Liver (tissue), 9 donors: Measurements from ENCODE around the gene NSL1. TPM values are rescaled to one million over a fixed set of nuclear protein-coding genes. Genes with fewer than 3 reads are reported as not detected.

ENCODE experiments used
- DNase-seq: peaks from one replicate; pipeline ENCODE4 v3.0.0-alpha.2; 2017; ENCODE audit warnings: low spot score
- H3K27ac ChIP-seq, 2 donors: one replicate each; pipeline ENCODE4 v1.7.0; 2013; ENCODE audit warnings: inconsistent platforms in 2 of 2, low read length in 2 of 2, control low read depth in 1 of 2, low read depth in 1 of 2, mild to moderate bottlenecking in 1 of 2
- H3K27me3 ChIP-seq, 4 donors: one replicate each; pipeline versions ENCODE4 v1.6.1 to v1.7.0; 2013; ENCODE audit warnings: low read length in 3 of 4, inconsistent platforms in 1 of 4, mild to moderate bottlenecking in 1 of 4, moderate library complexity in 1 of 4; ENCODE audit not compliant: control insufficient read depth in 4 of 4, insufficient read depth in 4 of 4
- H3K36me3 ChIP-seq, 4 donors: one replicate each; pipeline versions ENCODE4 v1.6.1 to v1.7.0; 2013; ENCODE audit warnings: low read length in 3 of 4, mild to moderate bottlenecking in 3 of 4, low read depth in 1 of 4, moderate library complexity in 1 of 4; ENCODE audit not compliant: control insufficient read depth in 4 of 4, insufficient read depth in 3 of 4
- H3K4me1 ChIP-seq, 4 donors: one replicate each; pipeline versions ENCODE4 v1.6.1 to v1.7.0; 2013; ENCODE audit warnings: low read length in 3 of 4, mild to moderate bottlenecking in 3 of 4, moderate library complexity in 1 of 4; ENCODE audit not compliant: control insufficient read depth in 4 of 4, insufficient read depth in 4 of 4
- H3K4me3 ChIP-seq, 3 donors: one replicate each; pipeline versions ENCODE4 v1.6.1 to v1.7.0; 2013; ENCODE audit warnings: low read length in 3 of 3, control low read depth in 1 of 3, low read depth in 1 of 3, mild to moderate bottlenecking in 1 of 3
- H3K9ac ChIP-seq, 2 donors: one replicate each; pipeline ENCODE4 v1.7.0; 2013; ENCODE audit warnings: low read length in 2 of 2, mild to moderate bottlenecking in 2 of 2, moderate library complexity in 2 of 2, control low read depth in 1 of 2, low read depth in 1 of 2
- H3K9me3 ChIP-seq, 4 donors: one replicate each; pipeline versions ENCODE4 v1.6.1 to v1.7.0; 2013; ENCODE audit warnings: low read length in 3 of 4; ENCODE audit not compliant: control insufficient read depth in 4 of 4
- ATF3 ChIP-seq: IDR thresholded peaks from 2 replicates; pipeline ENCODE4 v1.6.1; 2016; ENCODE audit warnings: antibody characterized with exemption
- FOXA1 ChIP-seq: IDR thresholded peaks from 2 replicates; pipeline ENCODE4 v1.6.1; 2016; ENCODE audit warnings: antibody characterized with exemption
- FOXA2 ChIP-seq: IDR thresholded peaks from 2 replicates; pipeline ENCODE4 v1.6.1; 2016; ENCODE audit warnings: antibody characterized with exemption
- GABPA ChIP-seq, 2 donors: IDR thresholded peaks in 1 of 2; conservative IDR thresholded peaks in 1 of 2; 2 replicates each; pipeline ENCODE4 v1.6.1; 2016; ENCODE audit warnings: antibody characterized with exemption in 2 of 2, mild to moderate bottlenecking in 1 of 2, moderate library complexity in 1 of 2
- HNF4G ChIP-seq: IDR thresholded peaks from 2 replicates; pipeline ENCODE4 v1.6.1; 2016; ENCODE audit warnings: antibody characterized with exemption
- JUND ChIP-seq, 2 donors: IDR thresholded peaks; 2 replicates each; pipeline ENCODE4 v1.6.1; 2016; ENCODE audit warnings: antibody characterized with exemption in 2 of 2
- NR2F2 ChIP-seq: IDR thresholded peaks from 2 replicates; pipeline ENCODE4 v1.6.1; 2016; ENCODE audit warnings: antibody characterized with exemption
- RAD21 ChIP-seq, 2 donors: IDR thresholded peaks; 2 replicates each; pipeline ENCODE4 v1.6.1; 2016; ENCODE audit warnings: antibody characterized with exemption in 2 of 2, mild to moderate bottlenecking in 2 of 2
- REST ChIP-seq: IDR thresholded peaks from 2 replicates; pipeline ENCODE4 v1.6.1; 2016; ENCODE audit warnings: antibody characterized with exemption, mild to moderate bottlenecking
- RXRA ChIP-seq, 2 donors: IDR thresholded peaks; 2 replicates each; pipeline ENCODE4 v1.6.1; 2017 to 2018; ENCODE audit warnings: antibody characterized with exemption in 2 of 2, mild to moderate bottlenecking in 1 of 2
- SP1 ChIP-seq: IDR thresholded peaks from 2 replicates; pipeline ENCODE4 v1.6.1; 2018; ENCODE audit warnings: antibody characterized with exemption, mild to moderate bottlenecking
- TAF1 ChIP-seq: conservative IDR thresholded peaks from 2 replicates; pipeline ENCODE4 v1.6.1; 2016; ENCODE audit warnings: antibody characterized with exemption, mild to moderate bottlenecking
- YY1 ChIP-seq: IDR thresholded peaks from 2 replicates; pipeline ENCODE4 v1.6.1; 2016; ENCODE audit warnings: antibody characterized with exemption, mild to moderate bottlenecking
- ZBTB33 ChIP-seq: IDR thresholded peaks from 2 replicates; pipeline ENCODE4 v1.6.1; 2016; ENCODE audit warnings: antibody characterized with exemption
- WGBS: extraction: QIAGEN DNeasy Blood & Tissue Kit; methylation state at CpG from one replicate; pipeline ENCODE4 v1.1.7; 2013; 5-methylcytosine and 5-hydroxymethylcytosine counted together
- polyA plus RNA-seq, 2 donors: library from polyadenylated mRNA; stranded (reverse) in 1 of 2; unstranded in 1 of 2; fragments of 200-250 nt in 1 of 2; fragments of >200 nt in 1 of 2; fragmentation: Nextera tagmentation in 1 of 2; extraction: Ambion mirVana in 1 of 2; gene quantifications; one replicate each; pipeline versions ENCODE4 v1.2.1 to v1.2.3, GENCODE V29; 2013 to 2015
- total RNA-seq, 2 donors: library from RNA; depleted of rRNA; stranded (reverse); fragments of >200 nt; gene quantifications; one replicate each; pipeline ENCODE4 v1.2.3, GENCODE V29; 2014
- donor health status: healthy.
- donor health status: healthy.
- donor health status: healthy.
- donor health status: healthy.
- donor health status: healthy.

Gene NSL1
- total and polyA plus RNA-seq, 4 donors = 17.2 to 31.3 (median 18.7) TPM

GRCh38 chr1:212743901-212744475 is 47.6 kb downstream of the NSL1 start:
- Histone ChIP-seq H3K9me3 (no peaks in the 10 kb centered on the region), H3K4me1 (peaks cover 0 to 5% (median 0%) of the 10 kb centered on the region in 4 donors), H3K27ac (no peak overlapping the region), H3K36me3 (no peaks in the 10 kb centered on the region), H3K4me3 (no peak overlapping the region), H3K27me3 (no peaks in the 10 kb centered on the region), H3K9ac (no peak overlapping the region)
- no peak for DNase-seq
- no peak for TF ChIP-seq NR2F2
- TF ChIP-seq FOXA2 = no peak
- TF ChIP-seq ATF3 = no peak
- WGBS = 85% methylated on average over 4 of the region's 4 CpGs

GRCh38 chr1:212738330-212738729 is 53.2 kb downstream of the NSL1 start:
- WGBS = 93% methylated on average over 1 of the region's 1 CpG
- Histone ChIP-seq H3K27ac (no peak overlapping the region), H3K4me3 (no peak overlapping the region), H3K36me3 (peaks cover 0 to 2% (median 0%) of the 10 kb centered on the region in 4 donors), H3K4me1 (no peaks in the 10 kb centered on the region), H3K9ac (no peak overlapping the region), H3K27me3 (no peaks in the 10 kb centered on the region), H3K9me3 (no peaks in the 10 kb centered on the region)
- no peak for TF ChIP-seq TAF1
- TF ChIP-seq YY1 = no peak
- no peak for TF ChIP-seq ZBTB33
- no peak for TF ChIP-seq GABPA (IDR thresholded peaks at IDR 0.05 in 1 of 2, conservative IDR thresholded peaks at IDR 0.05 in 1 of 2)
- no peak for TF ChIP-seq REST
- no peak for TF ChIP-seq SP1
- no peak for TF ChIP-seq HNF4G
- TF ChIP-seq NR2F2 = no peak
- no peak for TF ChIP-seq RAD21 (IDR thresholded peaks at IDR 0.05)
- no peak for TF ChIP-seq JUND (IDR thresholded peaks at IDR 0.05)
- TF ChIP-seq FOXA1 = no peak
- no peak for DNase-seq

GRCh38 chr1:212737559-212737958 is 54.0 kb downstream of the NSL1 start:
- DNase-seq = no peak
- Histone ChIP-seq H3K4me3 (no peak overlapping the region), H3K4me1 (no peaks in the 10 kb centered on the region), H3K9me3 (no peaks in the 10 kb centered on the region), H3K27me3 (no peaks in the 10 kb centered on the region), H3K27ac (no peak overlapping the region), H3K36me3 (peaks cover 0 to 2% (median 0%) of the 10 kb centered on the region in 4 donors), H3K9ac (no peak overlapping the region)
- no peak for TF ChIP-seq ZBTB33
- no peak for TF ChIP-seq YY1
- TF ChIP-seq HNF4G = no peak
- TF ChIP-seq RXRA (IDR thresholded peaks at IDR 0.05) = no peak
- no peak for TF ChIP-seq RAD21 (IDR thresholded peaks at IDR 0.05)
- TF ChIP-seq TAF1 = no peak
- no peak for TF ChIP-seq REST
